OCI-LY7 (cell line): ENCODE results near the gene LDAH.
"Not testable (repeated sequence)": the region's sequence is repeated elsewhere in the genome, so short reads cannot be mapped to it uniquely, and the experiment has no call there.

Experiments used
- EZH2phosphoT487 ChIP-seq: fragments of 200-600 bp; sonication (generic); IDR thresholded peaks from 2 replicates; pipeline ENCODE4 v1.6.1; 2018; ENCODE audit warnings: low read depth, borderline replicate concordance, mild to moderate bottlenecking, mixed run types, antibody characterized with exemption, low read length, moderate library complexity, mixed read lengths
- TF ChIP-seq, protein P1 (sequence below): fragments of 200-600 bp; sonication (generic); conservative IDR thresholded peaks from 2 replicates; pipeline ENCODE4 v1.5.1; 2014; ENCODE audit warnings: mild to moderate bottlenecking, antibody characterized with exemption, low read length, moderate library complexity, mixed read lengths

- TF ChIP-seq, protein P1, sequence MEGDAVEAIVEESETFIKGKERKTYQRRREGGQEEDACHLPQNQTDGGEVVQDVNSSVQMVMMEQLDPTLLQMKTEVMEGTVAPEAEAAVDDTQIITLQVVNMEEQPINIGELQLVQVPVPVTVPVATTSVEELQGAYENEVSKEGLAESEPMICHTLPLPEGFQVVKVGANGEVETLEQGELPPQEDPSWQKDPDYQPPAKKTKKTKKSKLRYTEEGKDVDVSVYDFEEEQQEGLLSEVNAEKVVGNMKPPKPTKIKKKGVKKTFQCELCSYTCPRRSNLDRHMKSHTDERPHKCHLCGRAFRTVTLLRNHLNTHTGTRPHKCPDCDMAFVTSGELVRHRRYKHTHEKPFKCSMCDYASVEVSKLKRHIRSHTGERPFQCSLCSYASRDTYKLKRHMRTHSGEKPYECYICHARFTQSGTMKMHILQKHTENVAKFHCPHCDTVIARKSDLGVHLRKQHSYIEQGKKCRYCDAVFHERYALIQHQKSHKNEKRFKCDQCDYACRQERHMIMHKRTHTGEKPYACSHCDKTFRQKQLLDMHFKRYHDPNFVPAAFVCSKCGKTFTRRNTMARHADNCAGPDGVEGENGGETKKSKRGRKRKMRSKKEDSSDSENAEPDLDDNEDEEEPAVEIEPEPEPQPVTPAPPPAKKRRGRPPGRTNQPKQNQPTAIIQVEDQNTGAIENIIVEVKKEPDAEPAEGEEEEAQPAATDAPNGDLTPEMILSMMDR, result not testable (repeated sequence)
- TF ChIP-seq EZH2phosphoT487, result not testable (repeated sequence)
Observed at GRCh38 chr2:20716164-20716563, 106.7 kb downstream of the LDAH start.
